Measurements from ENCODE around the gene ANKRD10. TPM values are rescaled to one million over a fixed set of nuclear protein-coding genes. Genes with fewer than 3 reads are reported as not detected.

Gene ANKRD10
- total RNA-seq, 1 experiment from 2014 or later: 159 TPM

DNA sequence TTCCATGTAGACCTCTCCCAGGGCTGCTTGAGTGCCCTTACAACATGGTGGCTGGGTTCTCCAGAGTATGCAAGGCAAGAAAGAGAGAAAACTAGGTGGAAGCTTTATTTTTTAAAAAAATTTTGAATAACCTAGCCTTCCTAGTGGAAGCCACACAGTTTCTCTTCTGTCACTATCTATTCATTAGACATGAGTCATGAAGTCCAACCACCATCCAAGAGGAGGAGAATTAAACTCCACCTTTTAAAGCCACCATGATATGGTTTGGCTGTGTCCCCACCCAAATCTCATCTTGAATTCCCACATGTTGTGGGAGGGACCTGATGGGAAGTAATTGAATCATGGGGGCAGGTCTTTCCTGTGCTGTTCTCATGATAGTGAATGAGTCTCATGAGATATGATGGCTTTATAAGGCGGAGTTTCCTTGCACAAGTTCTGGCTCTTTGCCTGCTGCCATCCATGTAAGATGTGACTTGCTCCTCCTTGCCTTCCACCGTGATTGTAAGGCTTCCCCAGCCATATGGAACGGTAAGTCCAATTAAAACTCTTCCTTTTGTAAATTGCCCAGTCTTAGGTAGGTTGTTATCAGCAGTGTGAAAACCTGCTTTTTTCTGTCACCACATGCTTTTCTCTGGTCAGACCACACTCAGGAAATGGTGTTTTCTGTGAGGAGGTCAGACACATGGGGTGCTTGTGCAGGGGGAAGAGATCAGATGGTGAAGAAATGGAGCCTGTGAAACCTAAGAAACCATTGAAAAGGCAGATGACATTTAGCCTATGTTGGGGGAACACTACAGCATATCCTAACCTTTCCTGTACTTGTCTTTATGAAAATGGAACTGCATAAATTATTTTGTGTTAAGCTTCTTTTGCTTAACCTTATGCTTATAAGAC is 57.7 kb downstream of the ANKRD10 start:
- no peak overlapping the region for H3K14ac ChIP-seq (ENCODE audit: insufficient read depth, low read length)
- H3K18ac ChIP-seq (ENCODE audit: insufficient read length, low read depth, low read length): no peak overlapping the region
- Mint-ChIP-seq H3K9me3 (peaks cover 5 to 12% of the 10 kb centered on the region in 2 experiments; a peak in 4 of 5 replicates), H3K4me1 (peaks cover 7 to 13% of the 10 kb centered on the region in 2 experiments), H3K36me3 (ENCODE audit: insufficient read depth in 1 of 3, low read depth in 3 of 3) (peaks cover 0 to 6% (median 2%) of the 10 kb centered on the region in 3 experiments; a peak in 4 of 7 replicates), H3K27ac (no peak overlapping the region), H3K27me3 (ENCODE audit: low read depth) (peaks cover 6% of the 10 kb centered on the region), H3K4me3 (no peak overlapping the region)
- H3K27ac ChIP-seq (ENCODE audit: insufficient read length, low read depth, low read length): no peak overlapping the region
- H3K9ac ChIP-seq (ENCODE audit: extremely low read depth, insufficient read length, low read length): no peak overlapping the region
- H2AFZ ChIP-seq (ENCODE audit: low read length): no peak overlapping the region
- no peaks in the 10 kb centered on the region for H3K79me1 ChIP-seq (ENCODE audit: insufficient read depth, low read depth, low read length, poor library complexity, severe bottlenecking)
- H2BK5ac ChIP-seq (ENCODE audit: insufficient read length, low read length): no peak overlapping the region
- no peak overlapping the region for H4K5ac ChIP-seq (ENCODE audit: insufficient read length, low read depth, low read length)
- H2BK15ac ChIP-seq (ENCODE audit: low read depth, low read length): no peak overlapping the region
- H3K4ac ChIP-seq (ENCODE audit: low read depth, low read length): no peak overlapping the region
- H3K79me2 ChIP-seq (ENCODE audit: insufficient read depth, low read length): no peaks in the 10 kb centered on the region
- DNase-seq: no peak
- H3K9me3 ChIP-seq (ENCODE audit: control insufficient read depth, low read depth, low read length): no peaks in the 10 kb centered on the region
- no peak overlapping the region for H2BK120ac ChIP-seq (ENCODE audit: low read depth, low read length, poor library complexity, severe bottlenecking)
- H2BK20ac ChIP-seq (ENCODE audit: low read depth, low read length, poor library complexity, severe bottlenecking): no peak overlapping the region
- H3K56ac ChIP-seq (ENCODE audit: insufficient read length, low read depth, low read length): no peak overlapping the region
- WGBS (ENCODE audit: extremely low coverage, insufficient read length, low lambda C conversion rate): no CpG with 5 or more reads among the region's 3 CpGs
- H2BK12ac ChIP-seq (ENCODE audit: insufficient read length, low read depth, low read length): no peak overlapping the region
- H3K23me2 ChIP-seq (ENCODE audit: insufficient read length, low read depth, low read length, poor library complexity, severe bottlenecking): no peaks in the 10 kb centered on the region
- no peak overlapping the region for H3K4me2 ChIP-seq (ENCODE audit: insufficient read depth, insufficient read length, low read length)
- no peak overlapping the region for H4K91ac ChIP-seq (ENCODE audit: insufficient read length, low read depth, low read length)
- H4K8ac ChIP-seq (replicated peaks; ENCODE audit: insufficient read length, low read depth, low read length): no peak overlapping the region
- no peak overlapping the region for H3T11ph ChIP-seq (ENCODE audit: low read length)
- no peak overlapping the region for H3K23ac ChIP-seq (ENCODE audit: insufficient read length, low read depth, low read length)
- no peaks in the 10 kb centered on the region for H3K4me1 ChIP-seq (ENCODE audit: insufficient read depth, low read length)
- H2AK5ac ChIP-seq (ENCODE audit: insufficient read length, low read length): no peak overlapping the region
- no peaks in the 10 kb centered on the region for H3K27me3 ChIP-seq (ENCODE audit: insufficient read depth, low read length)
- H4K20me1 ChIP-seq (ENCODE audit: control insufficient read depth, insufficient read depth, insufficient read length): no peaks in the 10 kb centered on the region
- TF ChIP-seq, protein P1, sequence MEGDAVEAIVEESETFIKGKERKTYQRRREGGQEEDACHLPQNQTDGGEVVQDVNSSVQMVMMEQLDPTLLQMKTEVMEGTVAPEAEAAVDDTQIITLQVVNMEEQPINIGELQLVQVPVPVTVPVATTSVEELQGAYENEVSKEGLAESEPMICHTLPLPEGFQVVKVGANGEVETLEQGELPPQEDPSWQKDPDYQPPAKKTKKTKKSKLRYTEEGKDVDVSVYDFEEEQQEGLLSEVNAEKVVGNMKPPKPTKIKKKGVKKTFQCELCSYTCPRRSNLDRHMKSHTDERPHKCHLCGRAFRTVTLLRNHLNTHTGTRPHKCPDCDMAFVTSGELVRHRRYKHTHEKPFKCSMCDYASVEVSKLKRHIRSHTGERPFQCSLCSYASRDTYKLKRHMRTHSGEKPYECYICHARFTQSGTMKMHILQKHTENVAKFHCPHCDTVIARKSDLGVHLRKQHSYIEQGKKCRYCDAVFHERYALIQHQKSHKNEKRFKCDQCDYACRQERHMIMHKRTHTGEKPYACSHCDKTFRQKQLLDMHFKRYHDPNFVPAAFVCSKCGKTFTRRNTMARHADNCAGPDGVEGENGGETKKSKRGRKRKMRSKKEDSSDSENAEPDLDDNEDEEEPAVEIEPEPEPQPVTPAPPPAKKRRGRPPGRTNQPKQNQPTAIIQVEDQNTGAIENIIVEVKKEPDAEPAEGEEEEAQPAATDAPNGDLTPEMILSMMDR (conservative IDR thresholded peaks at IDR 0.05): no peak
